Mesodermal cell (in vitro differentiated cells): Measurements from ENCODE around the gene BHLHE40.

ENCODE experiments used
- H3K27ac ChIP-seq: 2 replicates; pipeline ENCODE4 v1.7.0; 2013; ENCODE audit warnings: mild to moderate bottlenecking, low read depth, low read length, moderate library complexity; ENCODE audit not compliant: severe bottlenecking
- H3K36me3 ChIP-seq: 2 replicates; pipeline ENCODE4 v1.7.1; 2013; ENCODE audit warnings: mild to moderate bottlenecking, low read length, moderate library complexity; ENCODE audit not compliant: control insufficient read depth, insufficient read depth
- H3K4me1 ChIP-seq: one replicate; pipeline ENCODE4 v1.7.1; 2013; ENCODE audit warnings: mild to moderate bottlenecking, low read length; ENCODE audit not compliant: insufficient read depth, control insufficient read depth, poor library complexity, severe bottlenecking
- H3K4me3 ChIP-seq: 2 replicates; pipeline ENCODE4 v1.7.0; 2013; ENCODE audit warnings: low read length, control low read depth, mild to moderate bottlenecking; ENCODE audit not compliant: insufficient read depth, poor library complexity, severe bottlenecking; ENCODE audit errors: extremely low read depth
- H3K9me3 ChIP-seq: 2 replicates; pipeline ENCODE4 v1.7.1; 2013; ENCODE audit warnings: mild to moderate bottlenecking, low read length, moderate library complexity; ENCODE audit not compliant: control insufficient read depth
- WGBS, 2 experiments: methylation state at CpG; one replicate each; pipeline ENCODE4 v1.1.5; 2013; ENCODE audit warnings: missing lambda C conversion rate in 2 of 2; ENCODE audit not compliant: insufficient coverage in 2 of 2; 5-methylcytosine and 5-hydroxymethylcytosine counted together

BHLHE40 gene

GRCh38 chr3:5012367-5012766 is 33.1 kb downstream of the BHLHE40 start:
- H3K4me1 ChIP-seq: peaks cover 54% of the 10 kb centered on the region
- 90 to 100% methylated on average over 1 of the region's 2 CpGs for WGBS, 2 experiments
- no peaks in the 10 kb centered on the region for H3K9me3 ChIP-seq
- no peaks in the 10 kb centered on the region for H3K36me3 ChIP-seq
- H3K27ac ChIP-seq: no peak overlapping the region
- H3K4me3 ChIP-seq: no peak overlapping the region

- H3K36me3 ChIP-seq: no peaks in the 10 kb centered on the region
- H3K4me1 ChIP-seq: peaks cover 61% of the 10 kb centered on the region
- 53 to 65% methylated on average over 2 of the region's 5 CpGs for WGBS, 2 experiments
- no peak overlapping the region for H3K27ac ChIP-seq
- H3K4me3 ChIP-seq: no peak overlapping the region
- no peaks in the 10 kb centered on the region for H3K9me3 ChIP-seq
Measured at GRCh38 chr3:5013021-5013906, 34.0 kb downstream of the BHLHE40 start.

GRCh38 chr3:5014391-5014790 is 35.2 kb downstream of the BHLHE40 start:
- 55 to 56% methylated on average over 6 to 7 of the region's 7 CpGs for WGBS, 2 experiments
- Histone ChIP-seq H3K36me3 (no peaks in the 10 kb centered on the region), H3K4me1 (peaks cover 72% of the 10 kb centered on the region), H3K27ac (peak overlapping the region; percentile 12), H3K9me3 (no peaks in the 10 kb centered on the region), H3K4me3 (no peak overlapping the region)

GRCh38 chr3:5015056-5015455 is 35.8 kb downstream of the BHLHE40 start:
- 90 to 97% methylated on average over 4 to 5 of the region's 5 CpGs for WGBS, 2 experiments
- H3K9me3 ChIP-seq: no peaks in the 10 kb centered on the region
- no peak overlapping the region for H3K27ac ChIP-seq
- peaks cover 79% of the 10 kb centered on the region for H3K4me1 ChIP-seq
- no peak overlapping the region for H3K4me3 ChIP-seq
- no peaks in the 10 kb centered on the region for H3K36me3 ChIP-seq

- whole genome bisulfite sequencing, 2 experiments: 43 to 57% methylated on average over 6 to 7 of the region's 11 CpGs
- no peak overlapping the region for H3K27ac ChIP-seq
- H3K4me3 ChIP-seq: no peak overlapping the region
- H3K36me3 ChIP-seq: no peaks in the 10 kb centered on the region
- H3K9me3 ChIP-seq: no peaks in the 10 kb centered on the region
- H3K4me1 ChIP-seq: peaks cover 82% of the 10 kb centered on the region
Measured at GRCh38 chr3:5016211-5017161, 37.2 kb downstream of the BHLHE40 start.

- peaks cover 80% of the 10 kb centered on the region for H3K4me1 ChIP-seq
- H3K4me3 ChIP-seq: no peak overlapping the region
- WGBS, 2 experiments: 70 to 79% methylated on average over 8 of the region's 8 CpGs
- no peaks in the 10 kb centered on the region for H3K36me3 ChIP-seq
- H3K27ac ChIP-seq: peak overlapping the region; percentile 16
- H3K9me3 ChIP-seq: no peaks in the 10 kb centered on the region
Measured at GRCh38 chr3:5017925-5018531, 38.8 kb downstream of the BHLHE40 start.

GRCh38 chr3:5019411-5020241 is 40.4 kb downstream of the BHLHE40 start:
- Histone ChIP-seq H3K36me3 (no peaks in the 10 kb centered on the region), H3K27ac (no peak overlapping the region), H3K4me3 (no peak overlapping the region), H3K9me3 (no peaks in the 10 kb centered on the region), H3K4me1 (peaks cover 76% of the 10 kb centered on the region)
- 93 to 96% methylated on average over 14 to 17 of the region's 19 CpGs for WGBS, 2 experiments

- H3K4me3 ChIP-seq: no peak overlapping the region
- WGBS, 2 experiments: 93 to 96% methylated on average over 3 to 7 of the region's 7 CpGs
- no peaks in the 10 kb centered on the region for H3K9me3 ChIP-seq
- H3K4me1 ChIP-seq: peaks cover 77% of the 10 kb centered on the region
- H3K27ac ChIP-seq: no peak overlapping the region
- no peaks in the 10 kb centered on the region for H3K36me3 ChIP-seq
Measured at GRCh38 chr3:5020242-5020722, 41.0 kb downstream of the BHLHE40 start.

- peaks cover 76% of the 10 kb centered on the region for H3K4me1 ChIP-seq
- 94 to 97% methylated on average over 15 of the region's 17 CpGs for WGBS, 2 experiments
- peak overlapping the region; percentile 34 for H3K27ac ChIP-seq
- H3K36me3 ChIP-seq: no peaks in the 10 kb centered on the region
- H3K9me3 ChIP-seq: no peaks in the 10 kb centered on the region
- H3K4me3 ChIP-seq: no peak overlapping the region
Measured at GRCh38 chr3:5021116-5022092, 42.2 kb downstream of the BHLHE40 start.
